SK-N-MC (cell line): ENCODE results near the gene PLCB3.

Experiments used
- EZH2 ChIP-seq: fragments of 200-600 bp; sonication (generic); IDR thresholded peaks from one replicate; pipeline ENCODE4 v1.6.1; 2017; ENCODE audit warnings: antibody characterized with exemption
- FOXP2 ChIP-seq: optimal IDR thresholded peaks from 2 replicates; pipeline ENCODE3; 2011; ENCODE audit warnings: mild to moderate bottlenecking, moderate library complexity; ENCODE audit not compliant: insufficient read depth; ENCODE audit errors: extremely low read length, control extremely low read depth
- POLR2AphosphoS5 ChIP-seq: IDR thresholded peaks from 2 replicates; pipeline ENCODE4 v1.6.1; 2012; ENCODE audit warnings: mild to moderate bottlenecking, low read depth, low read length, borderline replicate concordance

GRCh38 chr11:64290352-64291261, 39.3 kb downstream of the PLCB3 start:
- TF ChIP-seq POLR2AphosphoS5 (no peak), EZH2 (no peak), FOXP2 (no peak)
